COLO668 (cell line): ENCODE results near the gene DNAAF5.
A peak's percentile ranks its signal among the peaks of the same experiment; 100 is the strongest.
"Not testable (repeated sequence)": the region's sequence is repeated elsewhere in the genome, so short reads cannot be mapped to it uniquely, and the experiment has no call there.

Experiments
- DNase-seq: peaks from one replicate; lab custom pipeline; 2025; ENCODE audit not compliant: unreplicated experiment; lab: John Stamatoyannopoulos, UW

DNAAF5 gene

GRCh38 chr7:802500-803242, 76.2 kb downstream of the DNAAF5 start:
- DNase-seq, result no peak

DNA sequence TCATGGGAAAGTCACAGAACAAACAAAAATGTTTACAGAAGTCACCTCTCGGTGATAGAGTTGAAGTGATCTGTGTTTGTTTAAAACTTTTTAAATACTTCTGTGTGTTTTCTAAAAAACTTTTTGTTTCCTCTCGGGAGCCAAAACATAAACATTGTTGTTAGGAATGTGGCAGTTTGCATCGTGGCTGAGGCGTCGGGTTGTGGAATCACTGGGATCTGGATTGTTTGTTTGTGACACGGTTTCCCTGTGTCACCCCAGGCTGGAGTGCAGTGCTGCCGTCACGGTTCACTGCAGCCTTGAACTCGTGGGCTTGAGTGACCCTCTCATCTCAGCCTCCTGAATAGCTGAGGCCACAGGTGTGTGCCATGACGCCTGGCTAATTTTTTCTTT, 76.7 kb downstream of the DNAAF5 start:
- DNase-seq, result peak; percentile 28

GRCh38 chr7:803796-804195, 77.3 kb downstream of the DNAAF5 start:
- not testable (repeated sequence) for DNase-seq

GRCh38 chr7:805261-805660, 78.8 kb downstream of the DNAAF5 start:
- no peak for DNase-seq

- DNase-seq, result peak; percentile 55
Measured at GRCh38 chr7:815284-816216, 89.1 kb downstream of the DNAAF5 start.

- peak; percentile 100 for DNase-seq
Measured at GRCh38 chr7:816300-816750, 89.8 kb downstream of the DNAAF5 start.

DNA sequence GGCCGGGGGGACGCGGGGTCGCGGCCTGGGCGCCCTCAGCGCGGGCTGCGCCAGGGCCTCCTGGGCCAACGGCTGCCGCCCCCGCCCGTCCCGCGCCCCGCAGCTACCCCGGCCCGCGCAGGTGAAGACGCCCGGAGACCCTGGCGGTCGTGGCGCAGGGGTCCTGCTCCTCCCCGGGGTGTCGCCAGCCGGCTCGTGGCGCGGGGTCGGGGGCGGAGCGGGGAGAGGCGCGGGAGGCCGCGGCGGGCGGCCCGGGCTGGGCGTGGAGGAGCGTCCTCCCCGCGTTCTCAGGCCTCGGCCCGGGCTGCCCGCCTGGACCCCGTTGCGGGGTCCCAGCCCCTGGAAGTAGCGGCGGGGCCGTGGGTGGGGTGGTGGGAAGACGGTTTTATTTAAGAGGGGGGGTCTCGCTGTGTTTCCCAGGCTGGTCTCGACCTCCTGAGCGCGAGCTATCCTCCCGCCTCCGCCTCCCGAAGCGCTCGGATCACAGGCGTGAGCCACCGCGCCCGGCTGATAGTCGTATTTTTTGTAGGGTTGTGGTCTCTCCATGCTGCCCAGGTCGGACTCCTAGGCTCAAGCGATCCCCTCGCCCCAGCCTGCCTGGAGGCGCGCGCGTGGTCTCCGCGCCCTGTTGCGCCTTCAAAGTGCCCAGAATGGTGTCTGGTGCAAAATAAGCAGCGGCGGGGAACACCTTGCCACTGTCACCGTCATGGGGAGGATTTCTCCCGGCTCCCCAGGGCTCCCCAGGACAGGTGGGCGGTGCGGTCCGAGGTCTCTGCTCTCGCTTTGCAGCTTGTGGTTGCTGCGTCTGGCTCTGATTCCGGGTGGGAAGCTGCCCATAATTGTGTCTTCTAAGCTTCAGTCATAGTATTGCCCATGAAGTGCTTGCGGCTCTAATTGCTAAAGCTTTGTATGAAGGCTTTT, 90.5 kb downstream of the DNAAF5 start:
- DNase-seq, result peak; percentile 69

DNA sequence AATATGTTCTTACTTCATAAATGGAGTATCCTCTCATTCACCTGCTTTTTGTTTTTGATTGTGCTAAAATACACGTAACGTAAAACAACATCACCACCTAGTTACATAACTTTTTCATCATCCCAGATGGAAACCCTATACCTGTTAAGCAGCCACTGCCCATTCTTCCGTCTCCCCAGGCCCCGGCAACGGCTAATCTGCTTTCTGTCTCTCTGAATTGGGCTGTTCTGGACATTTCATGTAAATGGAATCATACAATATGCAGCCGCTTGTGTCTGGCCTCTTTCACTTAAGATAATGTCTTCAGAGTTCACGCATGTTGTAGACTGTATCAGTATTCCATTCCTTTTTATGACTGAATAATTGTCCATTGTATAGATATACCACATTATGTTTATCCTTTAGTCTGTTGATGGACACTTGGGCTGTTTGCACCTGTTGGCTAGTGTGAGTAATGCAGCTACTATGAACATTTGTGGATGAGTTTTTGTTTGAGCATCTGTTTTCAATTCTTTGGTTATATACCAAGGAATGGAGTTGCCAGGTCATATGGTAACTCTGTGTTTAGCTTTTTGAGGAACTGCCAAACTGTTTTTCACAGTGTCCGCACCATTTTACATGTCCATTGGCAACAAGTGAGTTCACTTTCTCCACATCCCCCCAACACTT, 91.7 kb downstream of the DNAAF5 start:
- peak; percentile 38 for DNase-seq

GRCh38 chr7:820341-820740, 93.8 kb downstream of the DNAAF5 start:
- no peak for DNase-seq

DNA sequence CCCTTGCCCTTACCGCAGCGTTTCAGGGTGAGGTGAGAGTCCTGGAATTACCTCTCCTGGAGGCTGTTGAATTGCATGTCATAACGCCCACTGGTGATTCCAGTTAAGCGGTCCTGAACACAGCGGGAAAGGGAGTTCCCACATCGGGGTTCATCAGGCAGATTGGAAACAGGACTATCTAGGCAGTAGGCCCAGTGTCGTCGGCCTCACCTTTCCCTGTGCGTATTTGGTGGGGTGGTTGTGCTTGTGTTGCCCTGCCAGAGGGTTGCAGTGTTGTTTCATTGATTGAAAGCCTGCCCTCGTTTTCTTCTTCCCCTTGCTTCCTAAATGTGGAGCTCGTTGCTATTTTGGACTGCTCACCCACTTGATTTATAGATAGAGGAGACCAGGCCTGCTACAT, 95.2 kb downstream of the DNAAF5 start:
- DNase-seq, result peak; percentile 33

- no peak for DNase-seq
Measured at GRCh38 chr7:822692-823276, 96.3 kb downstream of the DNAAF5 start.

GRCh38 chr7:823649-824048, 97.2 kb downstream of the DNAAF5 start:
- DNase-seq, result peak; percentile 82

GRCh38 chr7:824081-824480, 97.6 kb downstream of the DNAAF5 start:
- peak; percentile 32 for DNase-seq

- DNase-seq, result no peak
Measured at GRCh38 chr7:824664-825063, 98.2 kb downstream of the DNAAF5 start.

- DNase-seq, result no peak
Measured at GRCh38 chr7:825386-825785, 98.9 kb downstream of the DNAAF5 start.

- DNase-seq, result peak; percentile 23
Measured at GRCh38 chr7:826230-826917, 99.9 kb downstream of the DNAAF5 start.

GRCh38 chr7:828793-829561, 102.5 kb downstream of the DNAAF5 start:
- DNase-seq, result peak; percentile 37

GRCh38 chr7:830069-830468, 103.6 kb downstream of the DNAAF5 start:
- DNase-seq, result peak; percentile 92
